ENCODE measurements around the gene ARSG.
"Not testable (repeated sequence)": the region's sequence is repeated elsewhere in the genome, so short reads cannot be mapped to it uniquely, and the experiment has no call there.

ARSG gene

DNA sequence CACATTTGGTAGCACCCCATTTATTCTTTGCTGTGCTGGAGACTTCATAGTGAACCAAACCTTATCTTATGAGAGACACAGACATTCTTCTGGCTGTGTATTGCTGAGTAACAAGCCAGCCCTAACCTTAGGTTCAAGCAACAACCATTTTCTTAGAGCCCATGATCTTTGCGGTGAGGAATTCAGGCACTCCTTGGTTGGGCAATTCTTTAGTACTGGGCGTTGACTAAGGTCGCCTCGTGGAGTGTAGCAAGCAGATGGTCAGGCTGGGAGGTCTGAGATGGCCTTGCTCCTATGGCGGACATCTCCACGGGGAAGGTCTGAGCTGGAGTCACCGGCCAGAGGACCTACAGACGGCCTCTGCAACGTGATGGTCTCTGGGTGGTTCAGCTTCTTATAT, 43.1 kb downstream of the ARSG start:
- DNase-seq: no peak

DNA sequence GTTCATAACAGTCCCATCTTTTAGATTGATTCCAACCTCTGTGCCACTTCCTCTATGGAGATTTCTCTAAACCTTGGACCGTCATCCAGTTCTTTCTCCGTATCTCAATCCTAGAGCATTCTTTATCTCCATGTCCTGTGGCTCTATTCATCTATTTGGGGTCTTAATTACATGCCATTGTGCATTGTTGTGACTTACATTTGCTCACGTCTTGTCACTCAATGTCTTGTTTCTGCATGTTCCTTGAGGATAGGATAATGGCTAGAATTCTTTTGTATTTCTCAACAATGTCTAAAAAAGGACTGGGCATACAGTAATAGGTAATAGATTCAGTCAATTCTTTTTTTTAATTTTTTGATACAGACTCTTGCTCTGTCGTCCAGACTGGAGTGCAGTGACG, 50.2 kb downstream of the ARSG start:
- no peak for DNase-seq

DNA sequence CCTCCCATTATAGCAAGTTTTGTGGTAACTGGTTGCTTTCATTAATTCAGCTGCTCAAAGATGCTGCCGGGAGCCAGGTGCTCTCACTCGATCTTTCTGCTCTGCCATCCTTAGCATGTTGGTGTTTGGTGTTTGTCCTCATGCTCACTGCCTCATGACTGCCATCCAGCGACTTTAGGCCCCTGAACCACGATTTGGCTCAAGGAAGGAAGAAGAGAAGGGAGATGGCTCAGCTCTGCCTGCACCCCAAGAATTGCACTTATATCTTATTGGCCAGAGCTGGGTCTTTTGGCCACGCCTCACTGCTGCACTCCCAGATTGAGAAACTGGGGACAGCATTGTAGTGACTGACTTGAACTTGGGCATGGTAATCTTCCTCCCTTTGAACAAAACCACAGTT, 52.7 kb downstream of the ARSG start:
- DNase-seq: peak; percentile 13

DNA sequence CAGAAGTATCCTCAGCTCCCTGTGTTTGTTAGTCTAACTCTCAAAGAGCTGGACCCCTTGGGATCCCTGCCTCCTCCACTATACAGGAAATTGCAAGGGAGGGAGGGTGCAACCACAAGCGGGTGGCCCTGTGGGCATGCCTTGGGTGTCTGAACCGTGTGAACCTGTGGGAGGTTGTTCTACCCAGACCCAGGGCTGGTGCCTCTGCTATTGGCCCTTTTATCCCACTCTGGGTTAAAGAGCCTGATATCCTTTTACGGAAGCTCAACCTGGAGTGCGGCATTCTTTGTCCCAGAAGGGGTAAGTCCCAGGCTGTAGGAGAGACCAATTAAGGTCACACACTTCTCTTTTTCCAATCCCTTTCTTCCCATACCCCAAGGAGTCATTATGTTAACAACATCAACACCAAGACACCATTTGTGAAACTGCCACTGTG, 53.4 kb downstream of the ARSG start:
- peak; percentile 62 for DNase-seq

DNA sequence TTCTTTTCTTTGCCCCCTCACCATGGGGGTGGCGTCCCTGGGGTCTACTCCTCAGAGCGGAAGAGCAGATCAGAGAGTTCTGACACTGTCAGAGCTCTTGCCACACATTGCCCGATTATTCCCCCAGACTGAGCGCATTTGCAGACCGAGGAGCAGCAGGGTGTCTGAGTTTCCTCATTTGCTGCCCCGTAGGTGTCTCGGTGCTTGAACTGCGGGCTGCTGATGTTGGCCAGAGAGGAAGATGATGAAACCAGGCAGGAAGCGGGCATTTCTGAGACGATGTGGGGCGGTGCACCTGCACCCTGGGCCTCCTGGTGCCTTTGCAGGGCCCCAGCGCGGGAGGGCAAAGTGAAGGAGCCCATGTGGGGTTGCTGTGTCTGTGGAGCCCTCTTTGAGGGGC, 55.2 kb downstream of the ARSG start:
- DNase-seq: peak; percentile 72

DNA sequence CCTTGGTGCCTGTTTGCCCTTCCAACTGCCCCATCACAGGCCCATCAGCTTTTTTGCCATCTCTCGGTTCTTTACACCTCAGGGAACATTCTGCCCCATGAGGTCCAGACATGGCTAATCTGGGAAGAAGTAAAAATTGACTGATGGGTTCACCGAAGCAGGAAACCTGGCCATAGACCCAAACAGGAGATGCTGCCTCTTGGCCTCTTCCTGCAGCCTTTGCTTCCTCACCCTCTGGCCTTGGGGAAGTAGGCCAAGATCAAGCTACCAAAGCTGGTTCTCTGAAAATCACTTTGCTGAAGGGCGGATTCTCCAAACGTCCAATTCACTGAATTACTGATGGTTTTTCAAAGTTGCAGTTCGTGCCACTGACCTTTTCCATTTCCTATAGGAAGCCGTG, 56.1 kb downstream of the ARSG start:
- DNase-seq: no peak

DNA sequence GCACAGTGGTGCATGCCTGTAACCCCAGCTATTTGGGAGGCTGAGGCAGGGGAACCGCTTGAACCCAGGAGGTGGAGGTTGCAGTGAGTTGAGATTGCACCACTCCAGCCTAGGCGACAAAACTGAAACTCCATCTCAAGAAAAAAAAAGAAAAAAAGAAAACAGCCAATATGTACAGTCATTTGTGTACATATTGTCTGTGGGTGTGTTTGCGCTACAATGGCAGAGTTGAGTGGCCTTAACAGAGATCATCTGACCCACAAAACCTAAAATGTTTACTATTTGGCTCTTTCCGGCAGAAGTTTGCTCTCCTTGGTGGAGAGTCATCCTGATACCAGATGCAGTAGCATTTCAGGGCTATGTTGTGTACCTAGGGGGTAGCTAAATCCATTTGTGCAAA, 57.9 kb downstream of the ARSG start:
- no peak for DNase-seq

DNA sequence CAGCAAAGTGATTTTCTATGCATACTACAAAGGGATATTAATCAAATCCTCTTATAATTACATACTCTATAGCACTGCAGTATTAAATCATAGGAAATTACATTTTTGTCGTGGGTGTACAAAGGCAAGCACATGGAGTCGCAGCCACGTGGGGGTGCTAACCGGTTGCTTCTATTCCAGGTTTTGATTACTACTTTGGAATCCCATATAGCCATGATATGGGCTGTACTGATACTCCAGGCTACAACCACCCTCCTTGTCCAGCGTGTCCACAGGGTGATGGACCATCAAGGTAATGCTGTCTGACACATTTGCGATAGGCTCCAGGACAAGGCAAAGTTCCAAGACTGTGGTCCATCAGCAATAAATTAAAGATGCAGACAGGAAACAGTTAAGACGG, 60.1 kb downstream of the ARSG start:
- DNase-seq: no peak

DNA sequence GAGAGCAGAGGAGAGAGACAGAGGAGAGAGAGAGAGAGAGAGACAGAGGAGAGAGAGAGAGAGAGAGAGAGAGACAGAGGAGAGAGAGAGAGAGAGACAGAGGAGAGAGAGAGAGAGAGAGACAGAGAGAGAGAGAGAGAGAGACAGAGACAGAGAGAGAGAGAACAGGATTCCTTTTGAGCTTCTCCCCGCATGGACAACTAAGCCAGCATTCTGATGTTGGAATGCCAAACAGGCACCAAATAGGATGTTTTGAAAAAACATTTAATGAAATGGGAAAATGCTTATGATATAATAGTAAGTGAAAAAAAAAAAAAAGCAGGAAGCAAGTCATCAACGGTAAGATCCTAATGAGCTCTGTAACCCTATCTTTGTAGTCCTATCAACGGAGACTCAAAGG, 60.7 kb downstream of the ARSG start:
- DNase-seq: no peak

DNA sequence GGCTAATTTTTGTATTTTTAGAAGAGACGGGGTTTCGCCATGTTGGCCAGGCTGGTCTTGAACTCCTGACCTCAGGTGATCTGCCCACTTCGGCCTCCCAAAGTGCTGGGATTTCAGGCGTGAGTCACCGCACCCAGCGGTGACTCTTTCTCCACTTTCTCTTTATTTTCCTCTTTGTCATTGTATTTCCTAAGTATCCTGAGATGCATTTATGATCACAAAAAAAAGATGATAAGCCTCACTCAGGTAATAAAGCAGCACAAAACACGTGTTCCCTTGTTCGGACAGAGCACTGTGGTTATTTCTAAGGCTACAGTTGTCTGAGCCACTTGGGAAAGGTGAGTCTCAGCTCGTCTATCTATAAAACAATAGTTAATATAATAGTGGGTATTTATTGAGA, 61.4 kb downstream of the ARSG start:
- DNase-seq: not testable (repeated sequence)

DNA sequence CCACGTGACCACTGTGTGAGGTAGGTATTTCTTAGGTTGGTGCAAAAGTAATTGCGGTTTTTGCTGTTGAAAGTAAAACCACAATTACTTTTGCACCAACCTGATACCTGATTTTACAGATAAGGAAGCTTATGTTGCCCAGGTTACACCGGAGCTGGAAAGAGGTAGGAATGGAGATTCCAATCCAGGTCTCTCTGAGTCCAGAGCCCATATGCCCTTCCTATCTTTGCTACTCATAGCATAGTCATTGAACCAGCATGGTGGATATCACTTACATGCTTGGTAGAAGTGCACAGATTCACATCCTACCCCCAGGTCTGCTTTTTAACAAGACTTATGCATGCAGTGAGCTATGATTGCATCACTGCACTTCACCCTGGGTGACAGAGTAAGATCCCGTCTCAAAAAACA, 61.8 kb downstream of the ARSG start:
- peak; percentile 52 for DNase-seq

DNA sequence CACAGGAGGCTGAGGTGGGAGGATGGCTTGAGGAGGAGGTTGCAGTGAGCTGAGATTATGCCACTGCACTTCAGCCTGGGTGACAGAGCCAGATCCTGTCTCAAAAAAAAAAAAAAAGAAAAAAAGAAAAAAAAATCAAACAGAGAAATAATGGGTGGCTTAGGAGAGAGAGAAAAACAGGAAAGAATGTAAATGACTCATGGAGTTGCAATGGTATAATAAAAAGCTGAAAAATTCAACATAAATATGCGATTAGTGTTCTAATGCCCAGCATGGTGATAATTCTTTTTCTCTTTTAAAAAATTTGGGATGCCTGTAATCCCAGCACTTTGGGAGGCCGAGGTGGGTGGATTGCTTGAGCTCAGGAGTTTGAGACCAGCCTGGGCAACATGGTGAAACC, 63.0 kb downstream of the ARSG start:
- not testable (repeated sequence) for DNase-seq

DNA sequence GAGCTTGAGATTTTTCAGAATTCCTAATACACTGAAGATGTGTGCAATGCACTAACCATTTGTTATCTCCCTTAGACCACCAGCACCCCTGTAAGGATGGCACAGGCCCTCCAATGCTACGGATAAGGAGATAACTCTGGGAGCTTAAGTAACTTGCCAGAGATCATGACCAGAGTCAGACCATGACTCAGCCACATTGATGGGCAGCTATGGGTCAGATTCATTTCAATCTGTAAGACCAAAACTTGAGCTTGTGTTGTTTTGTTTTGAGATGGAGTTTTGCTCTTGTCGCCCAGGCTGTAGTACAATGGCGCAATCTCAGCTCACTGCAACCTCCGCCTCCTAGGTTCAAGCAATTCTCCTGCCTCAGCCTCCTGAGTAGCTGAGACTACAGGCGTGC, 63.8 kb downstream of the ARSG start:
- DNase-seq: not testable (repeated sequence)

DNA sequence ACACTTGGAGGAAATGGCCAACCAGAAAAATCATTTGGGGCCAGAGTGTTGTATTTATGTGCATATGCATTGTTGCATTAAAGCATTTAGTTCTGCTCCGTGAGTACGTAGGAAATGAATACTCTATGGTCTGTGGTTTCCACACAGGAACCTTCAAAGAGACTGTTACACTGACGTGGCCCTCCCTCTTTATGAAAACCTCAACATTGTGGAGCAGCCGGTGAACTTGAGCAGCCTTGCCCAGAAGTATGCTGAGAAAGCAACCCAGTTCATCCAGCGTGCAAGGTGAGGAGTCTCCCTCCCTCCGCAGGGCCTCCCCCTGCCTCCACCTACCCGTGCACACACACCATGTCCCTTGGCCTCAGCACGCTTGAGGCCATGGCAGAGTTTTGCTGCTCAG, 65.2 kb downstream of the ARSG start:
- DNase-seq: peak; percentile 82

DNA sequence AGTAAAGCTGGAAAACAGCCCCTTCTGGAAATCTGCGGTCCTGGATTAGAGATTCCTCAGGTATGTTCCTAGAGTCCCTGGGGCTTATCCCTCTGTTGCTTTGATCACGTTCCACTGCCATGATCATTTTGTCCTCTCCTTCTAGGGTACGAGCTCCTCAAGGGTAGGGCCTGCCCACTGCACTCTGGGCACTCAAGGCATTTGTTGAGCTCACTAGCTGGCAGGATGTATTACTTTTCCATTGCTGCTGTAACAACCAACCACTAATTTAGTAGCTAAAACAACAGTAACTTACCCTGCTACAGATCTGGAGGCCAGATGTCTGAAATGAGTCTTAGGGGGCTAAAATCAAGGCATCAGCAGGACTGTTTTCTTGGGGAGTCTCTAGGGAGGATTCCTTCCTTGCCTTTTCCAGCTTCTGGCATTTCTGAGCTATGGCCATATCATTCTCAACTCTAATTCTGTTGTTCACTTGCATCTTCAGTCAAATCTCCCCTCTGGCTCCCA, 65.7 kb downstream of the ARSG start:
- peak; percentile 16 for DNase-seq

DNA sequence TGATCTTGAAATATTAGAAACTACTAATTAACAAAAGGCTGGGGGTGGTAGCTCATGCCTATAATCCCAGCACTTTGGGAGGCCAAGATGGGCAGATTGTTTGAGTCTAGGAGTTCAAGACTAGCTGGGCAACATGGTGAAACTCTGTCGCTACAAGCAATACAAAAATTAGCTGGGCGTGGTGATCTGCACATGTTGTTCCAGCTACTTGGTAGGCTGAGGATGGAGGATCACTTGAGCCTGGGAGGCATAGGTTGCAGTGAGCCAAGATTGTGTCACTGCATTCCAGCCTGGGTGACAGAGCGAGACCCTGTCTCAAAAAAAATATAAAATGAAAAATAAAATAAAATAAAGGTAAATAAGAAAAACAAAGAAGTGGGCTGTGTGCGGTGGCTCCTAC, 66.6 kb downstream of the ARSG start:
- DNase-seq: no peak

DNA sequence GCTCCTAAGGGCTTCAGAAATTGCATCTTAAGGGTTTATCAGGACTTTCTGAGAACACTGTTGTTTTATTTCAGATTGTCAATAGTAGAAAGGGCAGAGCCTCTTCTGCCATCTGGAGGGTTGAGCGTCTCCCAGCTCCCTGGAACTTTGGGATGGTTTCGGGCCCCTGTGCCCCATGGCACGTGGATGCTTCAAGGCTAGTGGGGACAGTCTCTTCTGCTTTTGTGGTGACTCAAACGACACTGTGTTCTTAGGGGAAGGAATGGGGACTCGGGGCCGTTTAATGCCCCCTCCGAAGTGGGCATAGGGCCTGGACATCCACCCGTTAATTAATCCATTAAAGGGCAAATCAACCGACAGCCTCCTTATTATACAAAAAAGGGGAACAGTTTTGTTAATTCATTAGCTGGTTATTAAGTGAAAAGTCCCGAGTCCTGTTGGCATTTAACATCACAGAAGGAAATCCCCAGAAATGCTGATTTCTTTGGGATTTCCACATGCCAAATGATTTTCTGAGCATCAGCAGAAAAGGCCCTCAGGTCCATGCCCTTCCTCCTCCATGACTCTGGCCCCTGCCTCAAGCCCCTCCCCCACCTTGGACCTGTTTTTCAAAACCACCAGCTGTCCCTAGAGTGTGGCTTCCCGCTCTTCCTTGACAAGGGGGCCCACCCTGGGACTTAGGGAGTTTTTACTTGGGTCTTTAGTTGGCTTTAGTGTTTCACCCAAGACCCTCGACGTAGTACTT, 68.7 kb downstream of the ARSG start:
- no peak for DNase-seq

DNA sequence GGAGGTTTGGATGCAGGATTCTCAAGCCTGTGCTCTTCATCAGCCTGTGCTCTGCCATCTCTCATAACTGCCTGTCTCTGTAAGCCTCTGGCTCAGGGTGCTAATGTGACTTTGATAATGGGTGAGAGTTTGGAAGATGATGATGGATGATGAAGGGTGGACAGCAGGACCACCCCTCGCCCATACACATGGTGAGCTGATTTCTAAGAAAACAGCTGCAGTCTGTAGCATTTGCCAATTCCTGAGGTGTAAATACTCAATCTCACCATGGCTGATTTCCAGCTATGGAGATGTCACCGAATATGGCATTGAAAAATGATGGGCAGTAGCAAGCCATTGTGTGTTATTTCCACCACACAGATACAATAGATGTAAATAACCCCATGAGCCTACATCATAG, 74.2 kb downstream of the ARSG start:
- no peak for DNase-seq

DNA sequence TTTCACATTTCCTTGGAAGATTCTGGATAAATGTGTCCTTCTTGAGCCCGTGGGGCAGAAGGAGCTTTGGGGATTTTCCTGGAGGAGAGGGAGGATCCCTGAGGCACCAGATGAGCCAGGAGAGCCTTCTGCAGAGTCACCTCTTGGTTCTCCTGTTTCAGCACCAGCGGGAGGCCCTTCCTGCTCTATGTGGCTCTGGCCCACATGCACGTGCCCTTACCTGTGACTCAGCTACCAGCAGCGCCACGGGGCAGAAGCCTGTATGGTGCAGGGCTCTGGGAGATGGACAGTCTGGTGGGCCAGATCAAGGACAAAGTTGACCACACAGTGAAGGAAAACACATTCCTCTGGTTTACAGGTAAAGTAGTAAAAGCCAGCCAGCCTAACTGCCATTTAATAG, 77.1 kb downstream of the ARSG start:
- no peak for DNase-seq

DNA sequence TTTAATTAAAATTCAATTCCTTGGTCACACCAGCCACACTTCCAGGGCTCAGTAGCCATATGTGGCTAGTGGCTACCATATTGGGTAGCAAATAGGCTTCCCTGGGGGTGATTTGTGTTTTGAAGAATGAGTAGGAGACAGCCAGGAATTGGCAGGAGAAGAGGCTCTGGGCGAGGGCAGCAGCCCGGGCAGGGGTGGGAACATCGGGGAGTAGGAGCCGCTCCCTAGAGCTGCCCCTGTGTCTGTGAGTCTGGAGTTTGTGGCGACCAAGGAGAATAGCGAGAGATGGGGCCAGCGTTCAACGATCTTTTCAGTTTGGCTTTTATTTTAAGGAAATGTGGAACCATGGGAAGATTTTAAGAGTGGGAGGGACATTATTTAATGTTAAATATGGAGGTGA, 84.3 kb downstream of the ARSG start:
- DNase-seq: no peak

DNA sequence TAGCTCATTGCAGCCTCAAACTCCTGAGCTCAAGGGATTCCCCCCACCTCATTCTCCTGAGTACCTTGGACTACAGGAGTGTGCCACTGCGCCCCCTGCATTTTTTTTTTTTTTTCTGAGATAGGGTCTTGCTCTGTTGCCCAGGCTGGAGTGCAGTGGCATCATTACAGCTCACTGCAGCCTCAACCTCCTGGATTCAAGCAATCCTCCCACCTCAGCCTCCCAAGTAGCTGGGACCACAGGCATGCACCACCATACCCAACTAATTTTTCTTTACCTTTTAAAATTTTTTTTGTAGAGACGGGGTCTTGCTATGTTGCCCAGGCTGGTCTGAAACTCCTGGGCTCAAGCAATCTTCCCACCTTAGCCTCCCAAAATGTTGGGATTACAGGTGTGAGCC, 84.9 kb downstream of the ARSG start:
- DNase-seq: not testable (repeated sequence)

DNA sequence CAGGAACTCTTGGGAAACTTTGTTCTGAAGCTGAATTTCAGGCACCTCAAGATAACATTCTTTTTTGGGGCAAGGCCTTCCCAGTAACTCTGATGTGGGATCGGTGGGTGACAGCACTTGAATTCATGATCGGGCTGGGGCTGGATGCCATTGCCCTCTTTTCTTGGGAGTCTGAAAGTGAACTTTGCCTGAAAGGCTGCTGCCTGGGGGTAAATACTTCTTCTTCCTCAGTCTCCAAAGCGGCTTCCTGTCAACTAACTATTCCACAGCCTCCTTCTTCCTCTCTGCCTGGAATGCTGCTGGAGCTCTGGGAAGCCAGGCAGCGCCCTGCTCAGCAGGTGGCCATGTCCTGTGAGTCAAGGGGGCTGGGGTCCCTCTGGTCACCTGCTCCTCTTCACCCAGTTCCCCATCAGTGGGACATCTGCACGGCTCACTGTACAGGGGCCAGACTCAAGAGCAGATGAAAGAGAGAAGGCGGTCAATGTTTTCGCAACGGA, 86.5 kb downstream of the ARSG start:
- DNase-seq: no peak

DNA sequence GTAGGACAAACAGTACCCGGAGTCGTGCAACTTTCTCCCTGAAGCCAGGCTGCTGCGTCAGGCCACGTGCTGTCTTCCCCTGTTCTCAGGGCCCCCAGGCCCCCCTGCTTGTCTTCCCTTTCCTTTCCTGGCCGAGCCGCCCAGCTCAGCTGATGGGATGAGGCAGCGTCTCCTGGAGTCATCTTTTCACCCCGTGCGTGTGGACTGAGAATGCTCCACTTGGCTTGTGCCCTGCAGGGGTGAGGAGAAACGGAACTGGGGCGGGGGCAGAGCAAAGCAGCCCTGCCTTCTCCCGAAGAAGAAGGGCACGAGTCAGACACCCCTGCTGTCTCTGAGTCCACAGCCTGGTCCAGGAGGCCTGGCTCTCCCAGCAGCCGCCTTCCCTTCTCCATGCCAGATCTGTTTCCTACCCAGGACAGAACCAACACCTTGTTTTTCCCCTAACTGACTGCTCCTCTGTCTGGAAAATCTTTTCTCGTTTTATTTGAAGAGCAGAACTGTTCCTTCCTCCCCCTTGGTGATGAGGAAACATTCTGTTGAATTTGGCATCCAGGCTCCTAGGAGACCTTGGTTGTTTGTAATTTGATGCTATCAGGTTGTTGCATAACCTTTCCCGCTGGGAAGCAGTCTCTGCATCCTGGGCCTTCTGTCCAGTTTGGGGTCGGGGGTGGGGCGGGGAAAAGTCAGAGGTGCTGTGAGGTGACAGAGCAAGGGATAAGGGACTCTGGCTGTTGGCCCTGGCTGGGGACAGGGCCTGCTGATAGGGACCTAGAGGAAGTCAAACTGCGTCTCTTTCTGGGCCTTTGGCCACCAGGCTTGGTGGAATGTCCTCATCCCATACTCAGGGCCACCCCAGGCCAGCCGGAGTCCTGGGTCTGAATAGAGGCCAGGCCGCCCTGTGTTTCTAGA, 87.2 kb downstream of the ARSG start:
- no peak for DNase-seq

DNA sequence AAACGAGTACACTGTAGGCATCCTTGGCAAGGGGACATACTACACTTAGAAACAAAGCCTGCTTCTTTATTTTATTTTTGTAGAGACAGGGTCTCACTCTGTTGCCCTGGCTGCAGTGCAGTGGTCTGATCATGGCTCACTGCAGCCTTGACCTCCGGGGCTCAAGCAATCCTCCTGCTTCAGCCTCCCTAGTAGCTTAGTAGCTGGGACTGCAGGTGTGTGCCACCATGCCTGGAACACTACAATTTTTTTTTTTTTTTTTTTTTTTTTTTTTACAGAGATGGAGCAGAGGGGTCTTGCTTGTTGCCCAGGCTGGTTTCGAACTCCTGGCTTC, 87.8 kb downstream of the ARSG start:
- no peak for DNase-seq

Data from CD4-positive, alpha-beta T cell treated with Interleukin-17A for 1 hour (primary cell).